ENCODE results near the gene KMT5C.

Gene KMT5C

GRCh38 chr19:55339105-55339888 is at the start of gene KMT5C:
Gene KMT5C (plus strand): TSS chr19:55339876. CDS start chr19:55341937, 2,061 bp downstream.
- peak within 1 kb of the TSS; percentile 77 to 99 (median 96) for H3K27ac ChIP-seq

GRCh38 chr19:55297267-55297666 is 42.4 kb upstream of the KMT5C start:
- H3K27ac ChIP-seq, result no peak overlapping the region
- H3K4me3 ChIP-seq, result no peak overlapping the region

More at GRCh38 chr19:55339105-55339888, at the start of gene KMT5C:
- H3K4me3 ChIP-seq, result peak within 1 kb of the TSS; percentile 49 to 88 (median 74)

- Histone ChIP-seq H3K27ac (no peak overlapping the region), H3K4me3 (no peak overlapping the region)
Observed at GRCh38 chr19:55299991-55300390, 39.7 kb upstream of the KMT5C start.

- Histone ChIP-seq H3K4me3 (no peak overlapping the region), H3K27ac (peak overlapping the region in 1 of 21 experiments; percentile 53)
Observed at GRCh38 chr19:55300886-55301458, 38.7 kb upstream of the KMT5C start.

- Histone ChIP-seq H3K27ac (peak overlapping the region in 13 of 21 experiments; percentile 1 to 53 (median 26)), H3K4me3 (peak overlapping the region in 5 of 7 experiments; percentile 7 to 36 (median 22))
Observed at GRCh38 chr19:55301459-55302317, 38.0 kb upstream of the KMT5C start.

- Histone ChIP-seq H3K4me3 (peak overlapping the region in 4 of 7 experiments; percentile 7 to 36 (median 22)), H3K27ac (peak overlapping the region in 9 of 21 experiments; percentile 1 to 53 (median 10))
Observed at GRCh38 chr19:55302318-55302703, 37.4 kb upstream of the KMT5C start.

GRCh38 chr19:55303477-55303876 is 36.2 kb upstream of the KMT5C start:
- Histone ChIP-seq H3K4me3 (no peak overlapping the region), H3K27ac (no peak overlapping the region)

- no peak overlapping the region for H3K4me3 ChIP-seq
- no peak overlapping the region for H3K27ac ChIP-seq
Observed at GRCh38 chr19:55304279-55304978, 35.2 kb upstream of the KMT5C start.

- Histone ChIP-seq H3K4me3 (no peak overlapping the region), H3K27ac (no peak overlapping the region)
Observed at GRCh38 chr19:55304980-55305379, 34.7 kb upstream of the KMT5C start.

GRCh38 chr19:55305491-55305890 is 34.2 kb upstream of the KMT5C start:
- H3K27ac ChIP-seq, result no peak overlapping the region

GRCh38 chr19:55305983-55306562 is 33.6 kb upstream of the KMT5C start:
- no peak overlapping the region for H3K27ac ChIP-seq

More at GRCh38 chr19:55305491-55305890, 34.2 kb upstream of the KMT5C start:
- H3K4me3 ChIP-seq, result no peak overlapping the region

GRCh38 chr19:55306712-55307111 is 33.0 kb upstream of the KMT5C start:
- Histone ChIP-seq H3K27ac (no peak overlapping the region), H3K4me3 (no peak overlapping the region)

More at GRCh38 chr19:55305983-55306562, 33.6 kb upstream of the KMT5C start:
- H3K4me3 ChIP-seq, result no peak overlapping the region

GRCh38 chr19:55308281-55308680 is 31.4 kb upstream of the KMT5C start:
- H3K4me3 ChIP-seq, result no peak overlapping the region
- no peak overlapping the region for H3K27ac ChIP-seq

- Histone ChIP-seq H3K4me3 (no peak overlapping the region), H3K27ac (no peak overlapping the region)
Observed at GRCh38 chr19:55309448-55309847, 30.2 kb upstream of the KMT5C start.

- Histone ChIP-seq H3K4me3 (no peak overlapping the region), H3K27ac (no peak overlapping the region)
Observed at GRCh38 chr19:55310498-55310897, 29.2 kb upstream of the KMT5C start.

- no peak overlapping the region for H3K4me3 ChIP-seq
Observed at GRCh38 chr19:55311397-55311796, 28.3 kb upstream of the KMT5C start.

GRCh38 chr19:55311797-55312196 is 27.9 kb upstream of the KMT5C start:
- no peak overlapping the region for H3K4me3 ChIP-seq
- no peak overlapping the region for H3K27ac ChIP-seq

More at GRCh38 chr19:55311397-55311796, 28.3 kb upstream of the KMT5C start:
- H3K27ac ChIP-seq, result no peak overlapping the region

GRCh38 chr19:55312621-55313512 is 26.8 kb upstream of the KMT5C start:
- H3K27ac ChIP-seq, result no peak overlapping the region
- no peak overlapping the region for H3K4me3 ChIP-seq
